22Rv1 (cell line): ENCODE results near the gene SREK1IP1.

Source experiments
- ZFX ChIP-seq: fragments of 450-650 bp; IDR thresholded peaks from 2 replicates; pipeline ENCODE4 v1.6.1; 2017; ENCODE audit warnings: antibody characterized with exemption, borderline replicate concordance
- TF ChIP-seq, protein P1 (sequence below): fragments of 450-650 bp; IDR thresholded peaks from 2 replicates; pipeline ENCODE4 v1.5.1; 2017; ENCODE audit warnings: mild to moderate bottlenecking

DNA sequence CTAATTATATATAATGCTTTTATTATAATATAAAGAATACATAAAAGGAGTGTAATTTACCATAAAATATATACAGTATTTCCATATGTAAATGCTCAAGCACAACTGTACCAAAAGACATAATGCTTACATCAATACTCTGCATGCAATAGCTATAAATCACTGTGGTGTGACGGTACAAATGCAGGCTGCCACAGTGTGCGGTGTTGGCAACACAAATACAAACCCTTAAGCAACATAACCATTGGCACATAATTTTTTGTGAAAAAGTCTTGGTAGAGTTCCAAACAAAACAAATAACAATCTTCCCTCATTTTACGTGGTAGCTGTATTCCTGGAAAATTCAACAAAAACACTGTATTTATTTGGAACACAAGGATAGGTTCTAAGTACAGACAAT is 80.1 kb downstream of the SREK1IP1 start:
- TF ChIP-seq, protein P1, sequence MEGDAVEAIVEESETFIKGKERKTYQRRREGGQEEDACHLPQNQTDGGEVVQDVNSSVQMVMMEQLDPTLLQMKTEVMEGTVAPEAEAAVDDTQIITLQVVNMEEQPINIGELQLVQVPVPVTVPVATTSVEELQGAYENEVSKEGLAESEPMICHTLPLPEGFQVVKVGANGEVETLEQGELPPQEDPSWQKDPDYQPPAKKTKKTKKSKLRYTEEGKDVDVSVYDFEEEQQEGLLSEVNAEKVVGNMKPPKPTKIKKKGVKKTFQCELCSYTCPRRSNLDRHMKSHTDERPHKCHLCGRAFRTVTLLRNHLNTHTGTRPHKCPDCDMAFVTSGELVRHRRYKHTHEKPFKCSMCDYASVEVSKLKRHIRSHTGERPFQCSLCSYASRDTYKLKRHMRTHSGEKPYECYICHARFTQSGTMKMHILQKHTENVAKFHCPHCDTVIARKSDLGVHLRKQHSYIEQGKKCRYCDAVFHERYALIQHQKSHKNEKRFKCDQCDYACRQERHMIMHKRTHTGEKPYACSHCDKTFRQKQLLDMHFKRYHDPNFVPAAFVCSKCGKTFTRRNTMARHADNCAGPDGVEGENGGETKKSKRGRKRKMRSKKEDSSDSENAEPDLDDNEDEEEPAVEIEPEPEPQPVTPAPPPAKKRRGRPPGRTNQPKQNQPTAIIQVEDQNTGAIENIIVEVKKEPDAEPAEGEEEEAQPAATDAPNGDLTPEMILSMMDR, result no peak
- no peak for TF ChIP-seq ZFX
